ENCODE measurements around the gene ANKRD34A.
A peak's percentile ranks its signal among the peaks of the same experiment; 100 is the strongest.

ANKRD34A gene

DNA sequence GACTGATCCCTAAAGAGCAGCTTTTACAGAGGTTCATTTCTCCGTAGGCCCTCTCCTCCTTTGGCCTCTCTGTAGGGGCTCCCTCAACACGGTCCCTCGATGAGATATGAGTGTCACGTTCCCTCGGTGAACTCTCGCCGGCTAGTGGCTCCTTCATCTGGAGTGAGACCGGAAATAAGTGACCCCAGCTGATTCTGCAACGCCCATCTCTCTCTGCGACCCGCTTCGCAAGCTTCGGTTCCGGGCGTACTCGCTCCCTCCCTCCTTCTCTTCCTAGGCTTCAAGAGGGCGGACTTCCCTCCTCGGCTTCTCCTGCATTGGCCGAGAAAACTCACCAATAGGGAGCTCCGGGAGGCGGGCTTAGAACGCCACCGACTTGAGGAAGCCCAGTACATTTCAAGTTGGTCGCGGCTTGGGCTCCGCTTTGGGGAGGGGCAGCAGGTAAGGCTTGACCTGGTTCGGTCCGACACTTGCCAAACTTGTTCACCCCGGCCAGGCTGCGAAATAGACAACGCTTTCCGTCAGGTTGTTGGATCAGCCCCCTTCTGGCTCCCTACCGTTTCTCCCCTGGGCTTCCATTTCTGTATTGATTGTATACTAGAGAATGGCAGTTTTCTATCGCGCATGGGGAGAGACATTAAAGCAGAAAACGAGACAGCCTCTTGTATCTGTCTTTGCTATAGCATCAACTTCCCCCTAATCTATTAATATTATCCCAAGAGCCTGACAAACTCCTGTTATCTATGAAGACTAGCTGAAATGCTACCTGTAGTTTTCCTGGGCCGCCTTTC, at the start of gene ANKRD34A, which contains the start of gene POLR3GL (continued):
- TF ChIP-seq, protein P1, sequence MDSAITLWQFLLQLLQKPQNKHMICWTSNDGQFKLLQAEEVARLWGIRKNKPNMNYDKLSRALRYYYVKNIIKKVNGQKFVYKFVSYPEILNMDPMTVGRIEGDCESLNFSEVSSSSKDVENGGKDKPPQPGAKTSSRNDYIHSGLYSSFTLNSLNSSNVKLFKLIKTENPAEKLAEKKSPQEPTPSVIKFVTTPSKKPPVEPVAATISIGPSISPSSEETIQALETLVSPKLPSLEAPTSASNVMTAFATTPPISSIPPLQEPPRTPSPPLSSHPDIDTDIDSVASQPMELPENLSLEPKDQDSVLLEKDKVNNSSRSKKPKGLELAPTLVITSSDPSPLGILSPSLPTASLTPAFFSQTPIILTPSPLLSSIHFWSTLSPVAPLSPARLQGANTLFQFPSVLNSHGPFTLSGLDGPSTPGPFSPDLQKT (IDR thresholded peaks at IDR 0.05; ENCODE audit: borderline replicate concordance, low read depth, low read length), result no peak
- no peak for TF ChIP-seq ZNF239 (tag by site-specific recombination; IDR thresholded peaks at IDR 0.05)
- no peak for TF ChIP-seq ZNF600 (tag by site-specific recombination; IDR thresholded peaks at IDR 0.05)
- TF ChIP-seq HOXD13 (CRISPR knock-in tag; IDR thresholded peaks at IDR 0.05; ENCODE audit: borderline replicate concordance), result no peak
- TF ChIP-seq ZNF335 (tag by site-specific recombination; conservative IDR thresholded peaks at IDR 0.05), result peak; percentile 74
- TF ChIP-seq, protein P2, sequence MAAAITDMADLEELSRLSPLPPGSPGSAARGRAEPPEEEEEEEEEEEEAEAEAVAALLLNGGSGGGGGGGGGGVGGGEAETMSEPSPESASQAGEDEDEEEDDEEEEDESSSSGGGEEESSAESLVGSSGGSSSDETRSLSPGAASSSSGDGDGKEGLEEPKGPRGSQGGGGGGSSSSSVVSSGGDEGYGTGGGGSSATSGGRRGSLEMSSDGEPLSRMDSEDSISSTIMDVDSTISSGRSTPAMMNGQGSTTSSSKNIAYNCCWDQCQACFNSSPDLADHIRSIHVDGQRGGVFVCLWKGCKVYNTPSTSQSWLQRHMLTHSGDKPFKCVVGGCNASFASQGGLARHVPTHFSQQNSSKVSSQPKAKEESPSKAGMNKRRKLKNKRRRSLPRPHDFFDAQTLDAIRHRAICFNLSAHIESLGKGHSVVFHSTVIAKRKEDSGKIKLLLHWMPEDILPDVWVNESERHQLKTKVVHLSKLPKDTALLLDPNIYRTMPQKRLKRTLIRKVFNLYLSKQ (tag by site-specific recombination; IDR thresholded peaks at IDR 0.05; ENCODE audit: borderline replicate concordance), result no peak
- TF ChIP-seq, protein P3, sequence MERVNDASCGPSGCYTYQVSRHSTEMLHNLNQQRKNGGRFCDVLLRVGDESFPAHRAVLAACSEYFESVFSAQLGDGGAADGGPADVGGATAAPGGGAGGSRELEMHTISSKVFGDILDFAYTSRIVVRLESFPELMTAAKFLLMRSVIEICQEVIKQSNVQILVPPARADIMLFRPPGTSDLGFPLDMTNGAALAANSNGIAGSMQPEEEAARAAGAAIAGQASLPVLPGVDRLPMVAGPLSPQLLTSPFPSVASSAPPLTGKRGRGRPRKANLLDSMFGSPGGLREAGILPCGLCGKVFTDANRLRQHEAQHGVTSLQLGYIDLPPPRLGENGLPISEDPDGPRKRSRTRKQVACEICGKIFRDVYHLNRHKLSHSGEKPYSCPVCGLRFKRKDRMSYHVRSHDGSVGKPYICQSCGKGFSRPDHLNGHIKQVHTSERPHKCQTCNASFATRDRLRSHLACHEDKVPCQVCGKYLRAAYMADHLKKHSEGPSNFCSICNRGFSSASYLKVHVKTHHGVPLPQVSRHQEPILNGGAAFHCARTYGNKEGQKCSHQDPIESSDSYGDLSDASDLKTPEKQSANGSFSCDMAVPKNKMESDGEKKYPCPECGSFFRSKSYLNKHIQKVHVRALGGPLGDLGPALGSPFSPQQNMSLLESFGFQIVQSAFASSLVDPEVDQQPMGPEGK (tag by site-specific recombination; IDR thresholded peaks at IDR 0.05), result 0 out of 2 replicates have a peak, but pooled peaks have one; percentile 26
- TF ChIP-seq FEZF1 (tag by site-specific recombination; IDR thresholded peaks at IDR 0.05), result peak; percentile 25; the same call in 1 of the 2 replicates
- TF ChIP-seq ZNF433 (tag by site-specific recombination; IDR thresholded peaks at IDR 0.05; ENCODE audit: low read depth), result no peak
- no peak for TF ChIP-seq YY1 (tag by site-specific recombination; IDR thresholded peaks at IDR 0.05)
- TF ChIP-seq ZNF426 (tag by site-specific recombination; IDR thresholded peaks at IDR 0.05), result no peak
- TF ChIP-seq WT1 (tag by site-specific recombination; IDR thresholded peaks at IDR 0.05), result no peak
- no peak for TF ChIP-seq GLI4 (tag by site-specific recombination; IDR thresholded peaks at IDR 0.05)
- peak; percentile 78; the same call in 1 of the 2 replicates for TF ChIP-seq ZNF501 (tag by site-specific recombination; IDR thresholded peaks at IDR 0.05)
- TF ChIP-seq, protein P4, sequence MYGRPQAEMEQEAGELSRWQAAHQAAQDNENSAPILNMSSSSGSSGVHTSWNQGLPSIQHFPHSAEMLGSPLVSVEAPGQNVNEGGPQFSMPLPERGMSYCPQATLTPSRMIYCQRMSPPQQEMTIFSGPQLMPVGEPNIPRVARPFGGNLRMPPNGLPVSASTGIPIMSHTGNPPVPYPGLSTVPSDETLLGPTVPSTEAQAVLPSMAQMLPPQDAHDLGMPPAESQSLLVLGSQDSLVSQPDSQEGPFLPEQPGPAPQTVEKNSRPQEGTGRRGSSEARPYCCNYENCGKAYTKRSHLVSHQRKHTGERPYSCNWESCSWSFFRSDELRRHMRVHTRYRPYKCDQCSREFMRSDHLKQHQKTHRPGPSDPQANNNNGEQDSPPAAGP (tag by site-specific recombination; IDR thresholded peaks at IDR 0.05), result no peak
- TF ChIP-seq ZNF155 (tag by site-specific recombination; IDR thresholded peaks at IDR 0.05), result no peak
- TF ChIP-seq, protein P5, sequence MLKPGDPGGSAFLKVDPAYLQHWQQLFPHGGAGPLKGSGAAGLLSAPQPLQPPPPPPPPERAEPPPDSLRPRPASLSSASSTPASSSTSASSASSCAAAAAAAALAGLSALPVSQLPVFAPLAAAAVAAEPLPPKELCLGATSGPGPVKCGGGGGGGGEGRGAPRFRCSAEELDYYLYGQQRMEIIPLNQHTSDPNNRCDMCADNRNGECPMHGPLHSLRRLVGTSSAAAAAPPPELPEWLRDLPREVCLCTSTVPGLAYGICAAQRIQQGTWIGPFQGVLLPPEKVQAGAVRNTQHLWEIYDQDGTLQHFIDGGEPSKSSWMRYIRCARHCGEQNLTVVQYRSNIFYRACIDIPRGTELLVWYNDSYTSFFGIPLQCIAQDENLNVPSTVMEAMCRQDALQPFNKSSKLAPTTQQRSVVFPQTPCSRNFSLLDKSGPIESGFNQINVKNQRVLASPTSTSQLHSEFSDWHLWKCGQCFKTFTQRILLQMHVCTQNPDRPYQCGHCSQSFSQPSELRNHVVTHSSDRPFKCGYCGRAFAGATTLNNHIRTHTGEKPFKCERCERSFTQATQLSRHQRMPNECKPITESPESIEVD (tag by site-specific recombination; IDR thresholded peaks at IDR 0.05), result no peak
- no peak for TF ChIP-seq ZFP69B (tag by site-specific recombination; IDR thresholded peaks at IDR 0.05)
- TF ChIP-seq ZNF530 (tag by site-specific recombination; IDR thresholded peaks at IDR 0.05; ENCODE audit: low read depth), result no peak
- no peak for TF ChIP-seq ZNF624 (tag by site-specific recombination; IDR thresholded peaks at IDR 0.05)
- no peak for TF ChIP-seq ZNF701 (tag by site-specific recombination; IDR thresholded peaks at IDR 0.05)
- TF ChIP-seq ZNF121 (tag by site-specific recombination; IDR thresholded peaks at IDR 0.05), result no peak
- TF ChIP-seq ZNF664 (tag by site-specific recombination; IDR thresholded peaks at IDR 0.05), result peak; percentile 95
- TF ChIP-seq YY2 (tag by site-specific recombination; IDR thresholded peaks at IDR 0.05), result no peak
- no peak for TF ChIP-seq ZNF529 (tag by site-specific recombination; IDR thresholded peaks at IDR 0.05; ENCODE audit: insufficient replicate concordance)
- TF ChIP-seq ZNF549 (tag by site-specific recombination; IDR thresholded peaks at IDR 0.05), result no peak
- no peak for TF ChIP-seq ZNF510 (tag by site-specific recombination; IDR thresholded peaks at IDR 0.05; ENCODE audit: insufficient replicate concordance)
- TF ChIP-seq, protein P6, sequence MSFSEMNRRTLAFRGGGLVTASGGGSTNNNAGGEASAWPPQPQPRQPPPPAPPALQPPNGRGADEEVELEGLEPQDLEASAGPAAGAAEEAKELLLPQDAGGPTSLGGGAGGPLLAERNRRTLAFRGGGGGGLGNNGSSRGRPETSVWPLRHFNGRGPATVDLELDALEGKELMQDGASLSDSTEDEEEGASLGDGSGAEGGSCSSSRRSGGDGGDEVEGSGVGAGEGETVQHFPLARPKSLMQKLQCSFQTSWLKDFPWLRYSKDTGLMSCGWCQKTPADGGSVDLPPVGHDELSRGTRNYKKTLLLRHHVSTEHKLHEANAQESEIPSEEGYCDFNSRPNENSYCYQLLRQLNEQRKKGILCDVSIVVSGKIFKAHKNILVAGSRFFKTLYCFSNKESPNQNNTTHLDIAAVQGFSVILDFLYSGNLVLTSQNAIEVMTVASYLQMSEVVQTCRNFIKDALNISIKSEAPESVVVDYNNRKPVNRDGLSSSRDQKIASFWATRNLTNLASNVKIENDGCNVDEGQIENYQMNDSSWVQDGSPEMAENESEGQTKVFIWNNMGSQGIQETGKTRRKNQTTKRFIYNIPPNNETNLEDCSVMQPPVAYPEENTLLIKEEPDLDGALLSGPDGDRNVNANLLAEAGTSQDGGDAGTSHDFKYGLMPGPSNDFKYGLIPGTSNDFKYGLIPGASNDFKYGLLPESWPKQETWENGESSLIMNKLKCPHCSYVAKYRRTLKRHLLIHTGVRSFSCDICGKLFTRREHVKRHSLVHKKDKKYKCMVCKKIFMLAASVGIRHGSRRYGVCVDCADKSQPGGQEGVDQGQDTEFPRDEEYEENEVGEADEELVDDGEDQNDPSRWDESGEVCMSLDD (tag by site-specific recombination; IDR thresholded peaks at IDR 0.05), result no peak
- TF ChIP-seq BCL11A (tag by site-specific recombination; IDR thresholded peaks at IDR 0.05; ENCODE audit: low read depth), result no peak
